Subcutaneous adipose tissue (tissue), 4 donors: ENCODE data around the gene ARHGEF3. TPM values are rescaled to one million over a fixed set of nuclear protein-coding genes. Genes with fewer than 3 reads are reported as not detected.

Experiments used
- CTCF ChIP-seq: fragments of 450-650 bp; IDR thresholded peaks from one replicate; pipeline ENCODE4 v1.5.1; 2016; ENCODE audit warnings: low read depth, mild to moderate bottlenecking, control low read depth, antibody characterized with exemption, moderate library complexity
- total RNA-seq, 4 donors: library from RNA; depleted of rRNA; stranded (reverse); fragments of >200 nt; gene quantifications; one replicate each; pipeline ENCODE4 v1.1.0, GENCODE V29; 2016

ARHGEF3 gene
- total RNA-seq, 4 donors from 2014 or later = 11.3 to 28.0 (median 19.0) TPM

GRCh38 chr3:56769116-56769707, 32.5 kb downstream of the ARHGEF3 start:
- TF ChIP-seq CTCF = no peak

- TF ChIP-seq CTCF = no peak
These were observed 36.7 kb downstream of the ARHGEF3 start for GRCh38 chr3:56764904-56765547.

GRCh38 chr3:56764184-56764583, 37.6 kb downstream of the ARHGEF3 start:
- TF ChIP-seq CTCF = no peak

- TF ChIP-seq CTCF = no peak
These were observed 38.5 kb downstream of the ARHGEF3 start for GRCh38 chr3:56763233-56763632.

GRCh38 chr3:56762718-56763117, 39.0 kb downstream of the ARHGEF3 start:
- TF ChIP-seq CTCF = no peak

GRCh38 chr3:56761887-56762651, 39.7 kb downstream of the ARHGEF3 start:
- TF ChIP-seq CTCF = no peak

- no peak for TF ChIP-seq CTCF
These were observed 40.7 kb downstream of the ARHGEF3 start for GRCh38 chr3:56761023-56761422.
